Fibroblast of skin of left biceps (primary cell): ENCODE measurements around the gene MAGI1.
A peak's percentile ranks its signal among the peaks of the same experiment; 100 is the strongest.

Experiments used
- DNase-seq, 2 experiments: peaks; one replicate each; pipeline ENCODE4 v3.0.0-alpha.2; 2013; ENCODE audit warnings: low read depth in 2 of 2

The MAGI1 gene

DNA sequence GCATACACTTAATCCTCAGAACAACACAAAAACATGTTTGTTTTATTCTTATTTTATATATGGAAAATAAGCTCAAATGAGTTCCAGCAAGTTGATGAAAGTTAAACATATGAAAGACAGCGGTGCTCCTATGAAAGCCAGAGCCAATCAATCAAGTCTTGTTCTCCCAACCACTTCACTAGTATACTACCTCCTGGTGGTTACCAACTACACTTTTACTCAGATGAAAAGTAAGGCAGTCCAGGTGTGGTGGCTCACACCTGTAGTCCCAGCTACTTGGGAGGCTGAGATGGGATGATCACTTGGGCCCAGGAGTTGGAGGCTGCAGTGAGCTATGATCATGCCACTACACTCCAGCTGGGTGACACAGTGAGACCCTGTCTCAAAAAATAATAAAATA lies 66.0 kb downstream of the MAGI1 start:
- no peak for DNase-seq

DNA sequence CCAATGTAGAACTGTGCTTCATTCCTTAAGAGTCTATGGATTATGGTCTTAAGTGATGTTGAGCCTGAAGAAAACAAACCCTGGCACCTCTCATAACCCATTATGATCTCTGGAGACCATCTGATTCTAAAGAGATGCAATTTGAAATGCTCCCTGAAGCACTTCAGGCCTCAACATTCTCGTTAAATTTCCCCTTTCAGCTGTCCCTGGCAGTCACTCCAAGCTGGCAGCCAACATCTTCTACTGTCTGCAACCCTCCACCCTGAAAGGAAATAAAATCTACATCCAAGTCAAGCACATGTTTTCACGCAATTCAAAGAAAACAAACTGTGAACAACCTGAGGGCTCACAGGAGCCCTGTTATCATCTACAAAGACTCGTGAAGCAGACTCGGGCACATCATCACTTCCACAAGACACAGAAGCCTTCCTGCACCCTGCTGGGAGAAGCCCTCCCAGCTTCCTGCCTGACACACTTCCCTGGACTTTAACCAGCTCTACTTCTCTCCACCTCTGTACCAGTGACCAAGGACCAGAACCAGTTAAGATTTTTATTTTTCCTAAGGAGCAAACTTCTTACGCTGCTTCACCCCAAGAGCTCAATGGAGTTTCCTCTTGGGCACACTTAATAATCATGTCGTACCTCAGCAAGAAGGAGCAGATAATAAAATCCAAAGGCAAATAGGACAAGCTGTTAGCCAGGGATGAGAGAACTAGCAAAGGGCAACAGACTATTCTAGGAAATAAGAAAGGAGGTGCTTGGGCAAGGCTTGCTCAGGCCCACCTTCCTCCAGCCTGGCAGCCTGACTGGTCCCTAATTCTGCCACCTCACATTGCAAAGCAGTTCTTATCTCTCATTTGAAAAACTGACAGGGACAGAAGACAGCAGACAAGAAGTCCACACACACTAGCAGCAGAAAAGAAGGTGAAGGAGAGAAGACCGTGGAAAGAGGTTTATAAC lies 67.1 kb downstream of the MAGI1 start:
- no peak for DNase-seq

DNA sequence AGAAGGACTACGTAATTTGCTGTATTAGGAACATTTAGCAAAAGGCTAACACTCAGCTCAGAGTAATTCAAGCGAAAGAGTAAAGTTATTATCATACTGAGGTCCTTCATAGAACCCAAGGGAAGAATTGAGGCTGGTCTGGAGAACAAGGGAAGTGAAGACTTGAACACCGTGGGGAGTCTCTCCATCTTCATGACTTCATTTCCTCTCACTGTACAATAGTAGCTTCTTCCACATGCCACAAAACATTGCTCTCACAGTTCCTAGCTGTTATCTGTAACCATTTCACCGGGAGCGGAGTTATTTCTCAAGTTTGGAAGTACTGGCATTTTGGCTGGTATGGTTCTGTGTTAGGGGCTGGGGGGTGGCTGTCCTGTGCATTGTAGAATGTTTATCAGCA lies 69.7 kb downstream of the MAGI1 start:
- no peak for DNase-seq

DNA sequence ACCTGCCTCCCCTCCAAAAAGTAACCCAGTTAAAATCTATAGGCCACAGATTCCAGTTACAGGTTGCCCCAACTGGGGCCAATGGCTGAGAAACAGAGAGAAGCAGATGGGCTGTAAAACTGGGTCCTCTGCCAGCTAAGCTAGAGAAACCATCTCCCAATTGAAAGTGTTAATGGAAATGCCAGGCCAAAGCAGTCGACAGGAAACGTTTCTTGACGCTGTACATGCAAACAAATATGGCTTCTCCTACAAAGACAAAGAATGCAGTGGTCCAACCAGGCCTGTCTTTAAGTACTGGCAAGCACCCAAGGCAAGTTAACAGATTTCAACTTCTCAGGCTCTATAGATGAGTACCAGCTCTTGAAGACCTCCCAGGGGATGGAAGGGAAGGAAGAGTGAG lies 71.3 kb downstream of the MAGI1 start:
- DNase-seq: no peak

DNA sequence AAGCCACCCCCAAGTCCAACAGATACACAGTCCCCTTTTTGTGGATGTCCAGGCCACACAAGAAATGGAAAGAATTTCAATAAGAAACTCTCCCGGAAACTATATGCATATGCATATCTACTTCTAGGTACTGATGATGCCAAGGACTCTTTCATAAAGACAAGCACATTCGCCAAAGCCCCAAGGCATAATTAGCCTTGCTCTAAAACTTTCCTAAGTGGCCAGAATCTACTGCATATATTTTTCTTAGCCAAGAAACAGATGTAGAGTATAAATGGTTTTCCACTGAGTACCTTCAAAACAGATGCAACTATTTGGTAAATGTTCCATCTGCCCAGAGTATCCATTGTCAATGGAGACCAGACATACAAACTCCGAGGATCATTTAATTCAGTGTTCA lies 73.9 kb downstream of the MAGI1 start:
- DNase-seq: no peak

DNA sequence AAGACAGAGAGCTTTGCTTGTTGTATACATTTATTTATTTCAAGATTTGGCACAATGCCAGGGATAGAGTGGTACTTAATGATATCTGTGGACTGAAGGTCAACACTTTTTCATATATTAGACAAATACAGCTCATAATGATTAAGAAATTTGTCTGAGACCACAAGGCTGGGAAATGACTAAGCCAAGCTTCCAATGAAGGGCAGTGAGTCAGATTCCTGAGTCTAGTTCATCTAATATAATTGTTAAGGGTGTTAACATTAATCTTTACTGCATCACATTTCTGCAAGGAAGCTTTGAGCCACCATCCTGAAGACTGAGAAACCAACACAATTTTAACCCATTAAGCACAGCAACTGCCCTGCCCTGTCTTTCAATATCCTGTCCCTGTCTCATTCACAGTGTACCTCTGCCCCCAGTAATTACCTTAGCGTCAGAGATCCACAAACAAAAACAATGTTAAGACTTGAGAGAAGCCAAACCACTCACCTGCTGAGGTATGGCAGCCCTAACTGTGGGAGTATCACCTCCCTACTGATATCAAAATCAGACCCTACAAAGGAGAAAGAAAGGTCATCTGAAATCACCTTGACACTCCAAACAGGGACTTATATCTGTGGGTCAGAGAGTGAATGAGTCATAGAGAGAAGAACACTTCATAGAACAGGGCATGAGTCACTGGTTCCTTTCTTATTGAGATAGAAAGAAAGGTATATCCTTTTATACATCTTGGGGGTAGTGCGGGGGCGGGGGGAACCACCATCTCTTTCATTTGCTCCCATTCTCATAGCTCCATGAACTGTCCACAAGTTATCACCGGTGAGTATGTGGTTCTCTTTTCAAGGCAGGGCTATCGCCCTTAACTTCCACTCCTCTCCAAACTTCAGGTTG lies 74.7 kb downstream of the MAGI1 start:
- peak; percentile 87 for DNase-seq

DNA sequence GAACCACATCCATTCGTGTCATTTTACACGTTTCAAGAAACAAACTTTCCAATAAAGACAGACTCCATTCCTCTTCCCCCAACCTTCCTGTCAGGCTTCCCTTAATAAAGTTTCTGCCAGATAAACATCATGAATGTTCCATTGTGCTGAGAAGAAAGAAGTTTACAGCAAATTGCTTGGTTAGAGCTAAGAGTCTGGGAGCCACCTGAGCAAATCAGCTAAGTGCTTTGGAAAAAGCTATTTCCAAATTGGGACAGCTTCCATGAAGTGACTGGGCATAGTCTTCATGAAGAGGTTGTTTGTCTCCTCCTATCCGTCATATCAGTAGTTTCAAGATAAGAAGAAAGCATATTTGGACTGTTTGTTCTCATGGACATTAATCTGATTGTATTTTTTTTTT lies 77.0 kb downstream of the MAGI1 start:
- no peak for DNase-seq

DNA sequence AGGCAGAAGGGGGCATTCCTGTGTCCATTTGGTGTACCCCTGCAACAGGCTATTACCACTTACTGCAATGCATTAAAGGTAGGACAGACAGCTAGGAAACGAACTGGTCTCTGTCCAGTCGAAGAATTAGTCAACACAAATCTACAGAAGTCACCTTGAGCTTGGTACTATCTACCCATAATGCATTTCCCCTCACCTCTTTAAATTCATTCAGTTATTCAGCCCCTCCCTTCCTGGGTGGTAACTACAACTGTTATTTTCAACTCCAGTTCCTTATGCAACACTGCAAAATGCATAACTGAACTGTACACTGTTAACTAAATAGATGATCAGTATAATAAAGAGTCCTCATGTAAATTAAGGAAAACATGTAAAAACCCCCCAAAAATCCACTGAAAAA lies 77.6 kb downstream of the MAGI1 start:
- DNase-seq: no peak

DNA sequence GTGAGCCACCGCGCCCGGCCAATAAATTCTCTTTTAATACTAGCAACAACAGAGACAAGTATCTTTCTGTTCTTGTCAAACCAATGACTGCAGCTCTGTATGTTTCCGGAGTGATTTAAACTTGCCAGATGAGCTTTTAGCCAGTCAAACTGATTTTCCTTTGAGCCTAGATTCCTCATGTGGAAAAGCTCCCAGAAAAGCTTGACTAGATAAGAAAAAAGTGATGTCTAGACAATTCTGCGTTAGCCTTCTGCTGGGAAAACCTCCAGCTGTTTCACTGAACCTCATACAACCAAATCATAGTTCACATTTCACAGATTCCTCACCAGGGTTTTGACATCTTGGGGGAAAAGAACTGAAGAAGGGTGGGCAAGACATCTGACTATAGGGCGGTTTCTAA lies 78.6 kb downstream of the MAGI1 start:
- peak; percentile 66 to 74 for DNase-seq

DNA sequence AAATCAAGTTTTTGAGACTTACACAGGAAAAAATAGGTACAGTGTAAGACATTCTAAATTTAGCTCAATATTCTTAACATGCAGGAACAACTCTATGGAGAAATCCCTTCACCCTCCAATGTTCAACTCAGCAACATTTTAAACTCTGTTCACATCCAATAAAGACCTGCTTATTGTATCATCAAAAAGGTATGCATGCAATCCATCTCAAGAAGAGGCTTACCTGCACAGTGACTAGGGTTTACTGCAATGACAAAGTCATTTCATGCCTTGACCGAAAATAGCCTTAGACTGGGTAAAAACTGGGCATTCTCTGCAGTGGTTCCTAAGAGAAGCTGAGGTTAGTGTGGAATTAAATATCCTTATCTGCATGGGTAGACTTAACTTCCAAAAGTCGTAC lies 80.5 kb downstream of the MAGI1 start:
- no peak for DNase-seq

DNA sequence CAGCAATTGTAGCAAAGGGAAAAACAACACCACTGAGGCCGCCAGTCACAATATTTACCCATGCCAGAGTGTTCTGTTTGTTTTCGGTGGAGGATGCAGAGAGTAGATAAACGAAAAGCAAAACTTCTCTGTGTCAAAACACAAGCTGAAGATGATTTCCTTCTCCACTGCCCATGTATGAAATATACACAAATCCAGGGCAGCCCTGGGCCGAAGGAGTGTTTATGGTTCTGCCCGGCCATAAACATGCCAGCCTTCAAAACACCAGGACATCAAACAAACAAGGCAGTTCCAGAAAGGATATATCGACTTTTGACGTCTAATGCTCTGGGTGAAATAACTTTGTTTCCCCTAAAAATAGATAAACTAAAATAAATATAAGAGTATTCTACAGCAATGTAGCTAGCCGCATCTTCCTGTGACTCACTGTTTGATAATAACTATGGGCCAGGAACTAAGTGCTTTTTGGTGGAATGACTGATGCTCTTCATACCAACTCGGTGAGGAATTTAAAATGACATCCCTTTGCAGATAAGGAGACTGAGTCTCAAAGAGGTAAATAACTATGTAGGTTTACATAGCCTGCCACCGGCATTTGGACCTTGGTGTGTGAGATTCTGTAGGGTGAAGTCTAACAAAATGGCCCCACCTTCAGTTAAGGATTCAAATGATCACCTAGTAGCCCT lies 82.8 kb downstream of the MAGI1 start:
- DNase-seq: no peak

DNA sequence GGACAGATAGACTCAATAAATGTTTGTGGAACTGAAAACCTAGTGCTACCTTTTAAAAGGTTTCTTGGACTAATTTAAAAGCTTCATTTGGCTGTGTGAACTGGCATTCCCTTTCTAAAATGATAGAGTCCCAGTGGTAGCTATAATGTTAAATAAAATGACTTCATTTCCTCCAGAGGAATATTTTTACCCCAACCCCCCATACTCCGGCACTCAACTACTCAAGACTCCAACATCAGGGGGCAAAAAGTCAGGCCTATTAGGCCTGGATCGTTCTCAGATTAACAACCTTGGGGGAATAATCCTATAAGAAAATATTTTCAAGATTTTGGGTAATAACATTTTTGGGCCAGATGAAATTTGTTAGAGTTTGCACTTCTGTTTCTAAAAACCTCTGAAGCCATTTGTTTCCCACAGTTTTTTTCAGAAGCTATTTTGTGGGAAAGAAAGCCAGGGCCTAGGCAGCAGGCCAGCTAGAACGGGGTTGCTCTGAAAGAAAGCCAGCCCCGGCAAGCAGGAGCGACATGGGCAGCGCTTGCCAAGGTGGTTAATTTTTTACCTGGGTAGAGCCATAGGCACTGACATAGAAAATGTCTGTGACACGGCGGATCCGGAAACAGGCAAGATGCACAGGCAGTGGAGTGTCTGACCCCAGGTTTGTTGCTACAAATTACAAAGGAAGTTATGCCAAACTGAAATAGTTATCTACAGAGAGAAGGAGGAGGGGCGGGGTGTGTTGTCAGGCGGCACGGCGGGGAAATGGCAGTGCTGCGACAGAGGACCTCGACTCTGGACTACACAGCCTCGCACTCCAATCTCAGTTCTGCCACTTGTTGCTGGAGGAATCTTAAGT lies 84.6 kb downstream of the MAGI1 start:
- DNase-seq: no peak

DNA sequence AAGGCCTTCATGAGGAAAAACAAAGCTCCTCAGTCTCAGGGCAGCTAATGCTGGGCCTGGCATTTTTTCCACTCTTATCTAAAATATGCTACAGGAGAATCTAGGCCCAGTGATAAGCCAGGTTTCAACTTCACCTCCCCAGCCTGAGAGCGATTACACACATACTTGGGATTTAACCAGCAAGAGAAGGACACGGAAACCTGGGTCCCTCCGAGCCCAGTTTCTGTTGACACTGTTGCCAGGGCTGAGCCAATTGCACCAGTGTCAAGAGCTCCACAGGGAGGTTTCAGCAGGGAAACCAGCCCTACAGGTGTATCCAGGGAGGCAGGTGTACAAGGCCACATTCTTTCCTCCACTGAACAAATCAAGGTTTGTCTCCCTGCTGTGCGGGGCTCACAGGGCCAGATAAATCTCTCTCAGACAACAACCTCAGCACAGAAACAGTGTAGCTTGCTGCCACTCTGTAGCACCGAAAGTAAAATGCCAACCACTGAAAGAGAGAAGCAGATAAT lies 85.4 kb downstream of the MAGI1 start:
- no peak for DNase-seq

DNA sequence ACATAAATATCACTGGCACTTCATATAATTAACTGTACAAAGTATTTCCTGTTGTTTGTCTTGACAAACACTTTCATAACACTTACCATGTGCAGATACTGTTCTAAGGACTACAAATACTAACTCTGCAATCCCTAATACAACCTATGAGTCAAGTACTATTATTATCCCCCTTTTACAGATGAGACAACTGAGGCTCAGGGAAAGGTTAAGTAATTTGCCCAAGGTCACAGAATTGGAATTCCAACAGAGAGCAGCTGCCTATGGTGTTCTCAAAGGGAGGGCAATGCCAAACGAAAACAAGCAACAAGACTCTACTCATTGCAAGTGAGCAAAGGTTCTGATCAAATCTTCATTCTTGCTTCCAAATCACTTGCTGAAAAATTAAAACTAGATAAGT lies 85.9 kb downstream of the MAGI1 start:
- DNase-seq: no peak

DNA sequence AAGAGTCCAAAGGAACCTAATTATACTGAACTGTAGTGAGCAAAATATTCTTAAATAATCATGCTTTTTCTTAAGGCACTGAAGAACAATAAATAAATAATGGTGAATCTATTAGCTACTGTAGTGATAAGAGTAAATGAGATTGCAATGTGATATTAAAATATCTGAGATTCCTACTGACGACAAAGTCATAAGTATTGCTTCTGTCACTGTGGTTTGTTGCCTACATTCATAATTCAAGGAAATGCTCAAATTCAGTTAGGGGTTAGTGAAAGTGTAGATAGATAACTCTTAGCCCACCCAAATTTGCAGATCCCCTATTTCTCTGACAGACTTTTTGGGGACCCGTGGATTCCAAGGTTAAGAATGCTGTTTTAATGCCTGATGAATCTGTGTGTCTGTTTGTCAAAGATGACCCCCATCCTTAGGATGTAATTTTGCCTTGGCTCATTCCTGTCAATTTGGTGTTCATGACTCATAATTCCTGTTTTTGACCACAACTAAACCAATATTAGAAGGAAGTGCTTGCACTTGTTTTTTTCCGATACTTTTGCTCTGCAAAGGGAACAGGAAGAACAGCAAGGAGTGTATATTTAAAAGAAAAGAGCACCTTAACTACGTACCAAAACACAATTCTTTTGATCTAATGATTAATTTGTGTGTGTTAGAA lies 86.7 kb downstream of the MAGI1 start:
- DNase-seq: no peak

DNA sequence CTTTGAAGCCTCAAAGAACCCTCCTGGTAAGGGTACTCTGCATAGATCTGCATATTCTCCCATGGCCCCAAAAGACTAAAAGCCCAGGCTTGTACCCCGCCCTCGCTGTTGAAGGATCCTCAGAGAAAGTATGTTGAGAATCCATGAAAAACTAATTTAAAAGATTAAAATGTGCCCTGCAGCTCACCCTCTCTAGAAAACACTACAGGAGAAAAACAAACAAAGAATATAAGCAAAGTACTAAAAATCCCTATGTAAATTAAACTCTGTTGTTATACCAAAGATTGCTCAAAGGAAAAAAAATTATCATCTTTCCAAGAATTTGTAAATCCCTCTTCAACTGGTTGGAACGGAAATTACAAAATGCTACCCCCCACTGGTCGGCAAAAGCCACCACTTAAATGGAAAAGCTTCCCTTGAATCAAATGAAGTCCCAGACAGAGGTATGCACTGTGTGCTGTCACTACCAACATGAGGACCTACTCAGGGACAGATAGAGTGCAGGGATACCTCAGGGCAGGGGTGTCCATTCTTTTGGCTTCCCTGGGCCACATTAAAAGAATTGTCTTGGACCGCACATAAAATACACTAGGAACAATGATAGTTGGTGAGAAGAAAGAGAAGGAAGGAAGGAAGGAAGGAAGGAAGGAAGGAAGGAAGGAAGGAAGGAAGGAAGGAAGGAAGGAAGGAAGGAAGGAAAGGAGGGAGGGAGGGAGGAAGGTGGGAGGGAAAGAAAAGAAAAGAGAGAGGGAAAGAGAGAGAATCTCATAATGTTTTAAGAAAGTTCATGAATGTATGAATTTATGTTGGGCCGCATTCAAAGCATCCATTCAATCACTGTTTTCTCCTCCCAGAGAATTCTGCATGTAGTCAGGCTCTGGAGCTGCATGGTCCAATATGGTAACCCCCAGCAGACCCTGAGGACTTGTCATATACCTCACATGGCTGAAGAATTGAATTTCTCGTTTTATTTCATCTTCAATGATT lies 88.1 kb downstream of the MAGI1 start:
- DNase-seq: no peak

DNA sequence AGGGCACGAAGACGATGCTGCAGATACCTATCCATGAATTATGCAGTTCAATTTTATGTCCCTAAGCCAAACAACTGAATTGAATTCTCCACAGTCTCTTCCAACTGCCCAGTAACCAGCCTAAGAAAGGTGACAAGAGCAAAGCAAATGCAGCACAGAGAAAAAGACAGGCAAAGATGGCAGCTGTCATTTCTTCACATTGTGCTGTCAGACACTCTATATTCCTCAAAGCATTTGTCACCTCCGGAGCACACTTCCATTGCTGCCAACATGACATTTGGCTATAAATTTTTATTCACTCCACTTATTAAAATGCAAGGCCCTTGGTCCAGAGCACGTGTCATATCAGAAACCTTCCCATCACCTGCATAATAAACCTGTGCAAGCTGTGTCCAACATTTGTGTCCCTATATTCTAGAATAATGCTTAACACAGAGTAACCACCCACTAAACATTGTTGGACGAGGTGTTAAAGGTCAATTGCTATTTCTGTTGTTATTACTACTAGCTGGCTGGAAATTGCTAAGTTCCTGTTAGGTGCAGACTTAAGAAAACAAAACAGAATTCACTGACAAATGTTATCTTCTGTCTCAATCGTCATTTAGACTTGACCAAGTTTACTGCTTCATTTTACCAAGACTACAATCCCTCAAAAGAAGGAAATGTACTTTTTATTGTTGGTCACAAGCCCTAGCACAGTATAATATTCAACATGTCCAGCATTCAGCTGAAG lies 89.7 kb downstream of the MAGI1 start:
- DNase-seq: no peak

DNA sequence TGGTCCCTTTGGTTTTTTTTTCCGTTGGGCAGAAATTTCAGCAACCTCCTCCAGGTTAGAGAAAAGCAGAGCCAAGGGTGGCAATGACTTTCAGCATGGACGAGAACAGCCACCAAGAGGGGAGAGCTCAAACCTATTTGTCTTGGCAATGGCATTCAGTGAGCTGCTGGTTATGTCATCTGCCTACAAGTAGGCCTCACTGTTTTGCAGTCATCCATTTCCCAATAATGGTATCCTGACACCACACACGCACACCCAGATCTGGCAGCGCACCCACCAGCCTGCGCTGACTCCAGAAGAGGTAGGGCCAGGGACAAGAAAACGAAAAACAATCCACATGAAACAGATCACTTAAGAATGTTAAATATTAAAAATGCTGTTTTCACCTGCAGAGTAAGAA lies 92.3 kb downstream of the MAGI1 start:
- no peak for DNase-seq

DNA sequence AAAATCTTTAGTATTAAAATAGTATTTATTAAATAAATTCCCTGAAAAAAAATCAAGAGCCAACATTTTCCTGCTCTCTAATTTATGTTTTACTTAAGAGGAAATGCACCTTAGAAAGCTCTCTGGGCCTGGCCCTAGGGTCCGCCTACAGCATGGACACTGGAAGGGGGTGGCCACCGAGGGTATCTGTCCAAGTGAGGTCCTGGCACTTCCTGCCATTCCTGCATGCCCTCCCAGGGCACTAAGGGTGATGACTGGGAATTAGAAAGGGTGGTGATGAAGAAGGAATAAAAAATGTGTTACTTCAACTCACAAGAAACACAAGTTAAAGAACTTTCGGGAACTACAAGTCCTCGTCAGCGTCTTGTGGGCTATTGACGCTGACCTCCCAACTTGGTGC lies 92.8 kb downstream of the MAGI1 start:
- no peak for DNase-seq
